Eye (tissue), 1 donor: ENCODE results near the gene ZBTB42.
"Not testable (repeated sequence)": the region's sequence is repeated elsewhere in the genome, so short reads cannot be mapped to it uniquely, and the experiment has no call there.

Experiments used
- DNase-seq: peaks from one replicate; pipeline ENCODE4 v3.0.0-alpha.2; 2015

The ZBTB42 gene

GRCh38 chr14:104817930-104818713, 17.2 kb downstream of the ZBTB42 start:
- no peak for DNase-seq

- DNase-seq, result no peak
These were observed 17.8 kb downstream of the ZBTB42 start for GRCh38 chr14:104818714-104819161.

GRCh38 chr14:104819361-104819781, 18.5 kb downstream of the ZBTB42 start:
- no peak for DNase-seq

- DNase-seq, result peak; percentile 77
These were observed 19.8 kb downstream of the ZBTB42 start for GRCh38 chr14:104820669-104821228.

GRCh38 chr14:104821229-104821945, 20.5 kb downstream of the ZBTB42 start:
- no peak for DNase-seq

- no peak for DNase-seq
These were observed 21.2 kb downstream of the ZBTB42 start for GRCh38 chr14:104821971-104822608.

GRCh38 chr14:104822821-104823615, 22.1 kb downstream of the ZBTB42 start:
- no peak for DNase-seq

GRCh38 chr14:104824353-104824997, 23.6 kb downstream of the ZBTB42 start:
- no peak for DNase-seq

GRCh38 chr14:104826189-104826860, 25.4 kb downstream of the ZBTB42 start:
- DNase-seq, result peak; percentile 96

- DNase-seq, result peak; percentile 55
These were observed 25.9 kb downstream of the ZBTB42 start for GRCh38 chr14:104826861-104827176.

GRCh38 chr14:104827177-104828055, 26.5 kb downstream of the ZBTB42 start:
- DNase-seq, result peak; percentile 59

GRCh38 chr14:104830781-104831180, 29.9 kb downstream of the ZBTB42 start:
- DNase-seq, result no peak

- DNase-seq, result not testable (repeated sequence)
These were observed 35.5 kb downstream of the ZBTB42 start for GRCh38 chr14:104836171-104836935.

GRCh38 chr14:104841730-104842129, 40.8 kb downstream of the ZBTB42 start:
- no peak for DNase-seq

GRCh38 chr14:104843006-104843405, 42.1 kb downstream of the ZBTB42 start:
- DNase-seq, result no peak

- peak; percentile 74 for DNase-seq
These were observed 42.8 kb downstream of the ZBTB42 start for GRCh38 chr14:104843442-104844305.

- DNase-seq, result peak; percentile 46
These were observed 43.6 kb downstream of the ZBTB42 start for GRCh38 chr14:104844306-104845032.
